COR-L47 (cell line): Measurements from ENCODE around the gene MPRIP.
A peak's percentile ranks its signal among the peaks of the same experiment; 100 is the strongest.

Experiments
- DNase-seq: peaks from one replicate; lab custom pipeline; 2025; lab: John Stamatoyannopoulos, UW

The MPRIP gene

GRCh38 chr17:17237026-17237799, 195.0 kb downstream of the MPRIP start, which contains the start of gene FLCN:
Gene FLCN, minus strand, starts transcription at chr17:17237168. Its CDS starts 9,031 bp downstream, at chr17:17228137.
- DNase-seq: peak; percentile 64

GRCh38 chr17:17239832-17240231, 197.6 kb downstream of the MPRIP start:
- DNase-seq: no peak

GRCh38 chr17:17241656-17242055, 199.4 kb downstream of the MPRIP start:
- DNase-seq: no peak

- no peak for DNase-seq
Observed at GRCh38 chr17:17242246-17242645, 200.0 kb downstream of the MPRIP start.
